ENCODE data around the gene FADS6.

The FADS6 gene

GRCh38 chr17:74855323-74855722 is 38.1 kb downstream of the FADS6 start:
- H3K4me1 ChIP-seq (ENCODE audit: insufficient read depth, low read length): peaks cover 5% of the 10 kb centered on the region
- peaks cover 83% of the 10 kb centered on the region for H3K27me3 ChIP-seq (ENCODE audit: insufficient read depth, low read length)
- no peaks in the 10 kb centered on the region for H3K36me3 ChIP-seq (ENCODE audit: insufficient read depth, low read length)
- peaks cover 2% of the 10 kb centered on the region for H3K9me3 ChIP-seq (ENCODE audit: low read length)
- H3K4me3 ChIP-seq (ENCODE audit: low read length): no peak overlapping the region
- no peak overlapping the region for H2AFZ ChIP-seq (ENCODE audit: low read depth, low read length)

- H3K27me3 ChIP-seq (ENCODE audit: insufficient read depth, low read length): peaks cover 80% of the 10 kb centered on the region
- H2AFZ ChIP-seq (ENCODE audit: low read depth, low read length): no peak overlapping the region
- no peaks in the 10 kb centered on the region for H3K36me3 ChIP-seq (ENCODE audit: insufficient read depth, low read length)
- H3K9me3 ChIP-seq (ENCODE audit: low read length): peaks cover 2% of the 10 kb centered on the region
- H3K4me1 ChIP-seq (ENCODE audit: insufficient read depth, low read length): peaks cover 5% of the 10 kb centered on the region
- no peak overlapping the region for H3K4me3 ChIP-seq (ENCODE audit: low read length)
These were observed 38.6 kb downstream of the FADS6 start for GRCh38 chr17:74854792-74855191.

GRCh38 chr17:74853669-74854068 is 39.8 kb downstream of the FADS6 start:
- Histone ChIP-seq H3K4me1 (ENCODE audit: insufficient read depth, low read length) (peaks cover 5% of the 10 kb centered on the region), H3K36me3 (ENCODE audit: insufficient read depth, low read length) (no peaks in the 10 kb centered on the region), H3K27me3 (ENCODE audit: insufficient read depth, low read length) (peaks cover 72% of the 10 kb centered on the region), H2AFZ (ENCODE audit: low read depth, low read length) (no peak overlapping the region), H3K4me3 (ENCODE audit: low read length) (no peak overlapping the region), H3K9me3 (ENCODE audit: low read length) (peaks cover 2% of the 10 kb centered on the region)

- Histone ChIP-seq H3K4me1 (ENCODE audit: insufficient read depth, low read length) (peaks cover 5% of the 10 kb centered on the region), H3K36me3 (ENCODE audit: insufficient read depth, low read length) (no peaks in the 10 kb centered on the region), H3K27me3 (ENCODE audit: insufficient read depth, low read length) (peaks cover 69% of the 10 kb centered on the region), H3K9me3 (ENCODE audit: low read length) (peaks cover 2% of the 10 kb centered on the region), H3K4me3 (ENCODE audit: low read length) (peak overlapping the region; percentile 36), H2AFZ (ENCODE audit: low read depth, low read length) (no peak overlapping the region)
These were observed 40.4 kb downstream of the FADS6 start for GRCh38 chr17:74853048-74853397.

- Histone ChIP-seq H3K36me3 (ENCODE audit: insufficient read depth, low read length) (no peaks in the 10 kb centered on the region), H3K4me3 (ENCODE audit: low read length) (peak overlapping the region; percentile 36), H3K27me3 (ENCODE audit: insufficient read depth, low read length) (peaks cover 65% of the 10 kb centered on the region), H3K4me1 (ENCODE audit: insufficient read depth, low read length) (peaks cover 5% of the 10 kb centered on the region), H3K9me3 (ENCODE audit: low read length) (peaks cover 2% of the 10 kb centered on the region), H2AFZ (ENCODE audit: low read depth, low read length) (no peak overlapping the region)
These were observed 41.0 kb downstream of the FADS6 start for GRCh38 chr17:74852237-74853047.

GRCh38 chr17:74851612-74852236 is 41.7 kb downstream of the FADS6 start:
- Histone ChIP-seq H2AFZ (ENCODE audit: low read depth, low read length) (no peak overlapping the region), H3K36me3 (ENCODE audit: insufficient read depth, low read length) (no peaks in the 10 kb centered on the region), H3K27me3 (ENCODE audit: insufficient read depth, low read length) (peaks cover 57% of the 10 kb centered on the region), H3K4me1 (ENCODE audit: insufficient read depth, low read length) (peaks cover 5% of the 10 kb centered on the region), H3K4me3 (ENCODE audit: low read length) (no peak overlapping the region), H3K9me3 (ENCODE audit: low read length) (peaks cover 2% of the 10 kb centered on the region)

GRCh38 chr17:74850914-74851313 is 42.5 kb downstream of the FADS6 start:
- H3K36me3 ChIP-seq (ENCODE audit: insufficient read depth, low read length): no peaks in the 10 kb centered on the region
- H3K4me1 ChIP-seq (ENCODE audit: insufficient read depth, low read length): peaks cover 5% of the 10 kb centered on the region
- peaks cover 2% of the 10 kb centered on the region for H3K9me3 ChIP-seq (ENCODE audit: low read length)
- H2AFZ ChIP-seq (ENCODE audit: low read depth, low read length): no peak overlapping the region
- H3K27me3 ChIP-seq (ENCODE audit: insufficient read depth, low read length): peaks cover 53% of the 10 kb centered on the region
- H3K4me3 ChIP-seq (ENCODE audit: low read length): no peak overlapping the region

- H2AFZ ChIP-seq (ENCODE audit: low read depth, low read length): no peak overlapping the region
- no peak overlapping the region for H3K4me3 ChIP-seq (ENCODE audit: low read length)
- H3K9me3 ChIP-seq (ENCODE audit: low read length): peaks cover 2% of the 10 kb centered on the region
- no peaks in the 10 kb centered on the region for H3K36me3 ChIP-seq (ENCODE audit: insufficient read depth, low read length)
- peaks cover 5% of the 10 kb centered on the region for H3K4me1 ChIP-seq (ENCODE audit: insufficient read depth, low read length)
- H3K27me3 ChIP-seq (ENCODE audit: insufficient read depth, low read length): peaks cover 48% of the 10 kb centered on the region
These were observed 43.1 kb downstream of the FADS6 start for GRCh38 chr17:74850310-74850709.

- peaks cover 34% of the 10 kb centered on the region for H3K27me3 ChIP-seq (ENCODE audit: insufficient read depth, low read length)
These were observed 44.6 kb downstream of the FADS6 start for GRCh38 chr17:74848656-74849399.

GRCh38 chr17:74846621-74847020 is 46.8 kb downstream of the FADS6 start:
- Histone ChIP-seq H3K36me3 (ENCODE audit: insufficient read depth, low read length) (no peaks in the 10 kb centered on the region), H3K27me3 (ENCODE audit: insufficient read depth, low read length) (peaks cover 14% of the 10 kb centered on the region), H3K4me3 (ENCODE audit: low read length) (no peak overlapping the region), H3K9me3 (ENCODE audit: low read length) (no peaks in the 10 kb centered on the region), H2AFZ (ENCODE audit: low read depth, low read length) (no peak overlapping the region), H3K4me1 (ENCODE audit: insufficient read depth, low read length) (no peaks in the 10 kb centered on the region)

More at GRCh38 chr17:74848656-74849399, 44.6 kb downstream of the FADS6 start:
- Histone ChIP-seq H2AFZ (ENCODE audit: low read depth, low read length) (no peak overlapping the region), H3K36me3 (ENCODE audit: insufficient read depth, low read length) (no peaks in the 10 kb centered on the region), H3K4me1 (ENCODE audit: insufficient read depth, low read length) (peaks cover 5% of the 10 kb centered on the region), H3K4me3 (ENCODE audit: low read length) (no peak overlapping the region), H3K9me3 (ENCODE audit: low read length) (peaks cover 2% of the 10 kb centered on the region)

GRCh38 chr17:74843352-74843627 is 50.1 kb downstream of the FADS6 start:
- H3K4me3 ChIP-seq (ENCODE audit: low read length): no peak overlapping the region

GRCh38 chr17:74842599-74843351 is 50.7 kb downstream of the FADS6 start:
- no peaks in the 10 kb centered on the region for H3K36me3 ChIP-seq (ENCODE audit: insufficient read depth, low read length)
- no peak overlapping the region for H3K4me3 ChIP-seq (ENCODE audit: low read length)
- peaks cover 16% of the 10 kb centered on the region for H3K4me1 ChIP-seq (ENCODE audit: insufficient read depth, low read length)
- no peaks in the 10 kb centered on the region for H3K27me3 ChIP-seq (ENCODE audit: insufficient read depth, low read length)
- H3K9me3 ChIP-seq (ENCODE audit: low read length): no peaks in the 10 kb centered on the region
- no peak overlapping the region for H2AFZ ChIP-seq (ENCODE audit: low read depth, low read length)

More at GRCh38 chr17:74843352-74843627, 50.1 kb downstream of the FADS6 start:
- Histone ChIP-seq H3K4me1 (ENCODE audit: insufficient read depth, low read length) (peaks cover 16% of the 10 kb centered on the region), H3K27me3 (ENCODE audit: insufficient read depth, low read length) (no peaks in the 10 kb centered on the region), H3K9me3 (ENCODE audit: low read length) (no peaks in the 10 kb centered on the region), H3K36me3 (ENCODE audit: insufficient read depth, low read length) (no peaks in the 10 kb centered on the region), H2AFZ (ENCODE audit: low read depth, low read length) (no peak overlapping the region)

Data from neuron (in vitro differentiated cells).